Colonic mucosa (tissue), 4 donors: ENCODE measurements around the gene STRBP. TPM values are rescaled to one million over a fixed set of nuclear protein-coding genes. Genes with fewer than 3 reads are reported as not detected.

Source experiments
- DNase-seq: peaks from one replicate; pipeline ENCODE4 v3.0.0-alpha.2; 2020
- H3K27ac ChIP-seq: fragments of 200-600 bp; one replicate; pipeline ENCODE4 v1.8.0; 2021
- H3K27me3 ChIP-seq: fragments of 200-600 bp; one replicate; pipeline ENCODE4 v1.8.0; 2021
- H3K36me3 ChIP-seq: fragments of 200-600 bp; one replicate; pipeline ENCODE4 v1.8.0; 2021
- H3K4me1 ChIP-seq: fragments of 200-600 bp; one replicate; pipeline ENCODE4 v1.8.0; 2021; ENCODE audit warnings: mild to moderate bottlenecking
- H3K4me3 ChIP-seq: fragments of 200-600 bp; one replicate; pipeline ENCODE4 v1.8.0; 2021
- H3K9ac ChIP-seq, 2 donors: one replicate each; pipeline ENCODE4 v1.7.0; 2013; ENCODE audit warnings: control low read depth in 2 of 2, low read depth in 2 of 2, low read length in 2 of 2
- H3K9me3 ChIP-seq: fragments of 200-600 bp; one replicate; pipeline ENCODE4 v1.8.0; 2021
- CTCF ChIP-seq: fragments of 200-600 bp; IDR thresholded peaks from one replicate; pipeline ENCODE4 v1.8.0; 2022; ENCODE audit warnings: antibody characterized with exemption, mild to moderate bottlenecking
- intact Hi-C: fragments of 100-400 bp; cut with DNase I; formaldehyde crosslinking; loops from one replicate; pipeline ENCODE4 v1.14.1; 2022
- total RNA-seq, 2 donors: library from RNA; stranded (reverse); fragmentation: NEBNext Ultra II Directional in 1 of 2; extraction: Animal tissue kit (Norgen Biotek cat#: 25700) in 1 of 2; gene quantifications; one replicate each; pipeline ENCODE4 v1.2.1, GENCODE V29; 2021
- donor health status: healthy.
- donor health status: DM: no; HTN: no; CAD: no.
- donor health status: DM: no; HTN: no; CAD: no.

STRBP gene
- total RNA-seq, 2 donors from 2014 or later: 37.5 to 53.5 TPM

GRCh38 chr9:123175854-123176629 is 92.3 kb downstream of the STRBP start:
- Histone ChIP-seq H3K27ac (no peak overlapping the region), H3K9ac (no peak overlapping the region)
- no peak for TF ChIP-seq CTCF

DNA sequence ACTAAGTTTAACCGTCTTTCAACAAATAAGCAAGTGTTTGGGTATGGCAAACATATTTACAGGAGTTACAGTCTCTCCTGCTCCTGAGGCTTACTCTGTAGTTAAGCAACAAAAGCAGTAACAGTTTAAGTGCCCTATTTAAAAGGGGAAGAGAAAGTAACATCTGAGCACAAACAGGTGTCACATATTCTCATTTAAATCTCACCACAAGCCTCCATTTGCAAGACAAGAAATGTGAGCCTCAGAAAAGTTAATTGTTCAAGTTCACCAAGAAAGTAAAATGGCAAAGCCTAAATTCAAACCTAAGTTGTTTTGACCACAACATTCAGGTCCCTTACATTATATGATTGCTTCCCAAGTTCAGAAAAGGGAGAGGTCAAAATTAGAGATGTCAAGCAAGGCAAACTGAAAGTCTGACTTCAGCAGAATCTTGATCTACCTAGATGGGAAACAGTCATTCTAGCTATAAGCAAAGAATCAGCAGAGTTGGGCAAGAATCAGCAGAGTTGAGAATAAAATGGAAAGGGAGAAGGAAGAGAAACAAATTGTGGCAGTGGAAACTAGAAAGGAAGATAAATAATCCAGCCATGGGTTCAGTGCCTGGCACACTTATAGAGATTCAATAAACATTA is 93.4 kb downstream of the STRBP start:
- Histone ChIP-seq H3K36me3 (no peaks in the 10 kb centered on the region), H3K27me3 (no peaks in the 10 kb centered on the region), H3K4me3 (no peak overlapping the region), H3K27ac (no peak overlapping the region), H3K4me1 (no peaks in the 10 kb centered on the region), H3K9me3 (no peaks in the 10 kb centered on the region), H3K9ac (no peak overlapping the region)
- TF ChIP-seq CTCF: no peak
- intact Hi-C loops: no loop called here
- no peak for DNase-seq

More at GRCh38 chr9:123175854-123176629, 92.3 kb downstream of the STRBP start:
- no peak overlapping the region for H3K4me3 ChIP-seq
- no peaks in the 10 kb centered on the region for H3K9me3 ChIP-seq
- H3K4me1 ChIP-seq: no peaks in the 10 kb centered on the region
- H3K27me3 ChIP-seq: no peaks in the 10 kb centered on the region
- no peaks in the 10 kb centered on the region for H3K36me3 ChIP-seq
- no peak for DNase-seq
- intact Hi-C loops: no loop called here

DNA sequence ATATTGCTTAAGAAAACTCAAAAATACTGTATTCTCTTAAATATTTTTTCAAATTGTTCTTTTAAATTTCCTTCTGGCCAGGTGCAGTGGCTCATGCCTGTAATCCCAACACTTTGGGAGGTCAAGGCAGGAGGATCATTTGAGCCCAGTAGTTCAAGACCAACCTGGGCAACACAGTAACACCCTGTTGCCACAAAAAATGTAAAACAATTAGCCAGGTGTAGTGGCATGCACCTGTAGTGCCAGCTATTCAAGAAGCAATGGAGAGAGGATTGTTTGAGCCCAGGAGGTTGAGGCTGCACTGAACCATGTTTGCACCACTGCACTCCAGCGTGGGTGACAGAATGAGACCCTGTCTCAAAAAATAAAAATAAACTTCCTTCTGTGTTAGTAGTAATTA is 94.3 kb downstream of the STRBP start:
- H3K9me3 ChIP-seq: no peaks in the 10 kb centered on the region
- no peak for DNase-seq
- intact Hi-C loops: no loop called here
- H3K4me1 ChIP-seq: no peaks in the 10 kb centered on the region
- TF ChIP-seq CTCF: no peak
- H3K36me3 ChIP-seq: no peaks in the 10 kb centered on the region
- H3K27ac ChIP-seq: no peak overlapping the region
- no peak overlapping the region for H3K9ac ChIP-seq
- H3K4me3 ChIP-seq: no peak overlapping the region
- no peaks in the 10 kb centered on the region for H3K27me3 ChIP-seq

GRCh38 chr9:123169926-123170325 is 98.5 kb downstream of the STRBP start:
- TF ChIP-seq CTCF: no peak
- Histone ChIP-seq H3K9me3 (no peaks in the 10 kb centered on the region), H3K36me3 (no peaks in the 10 kb centered on the region), H3K4me3 (no peak overlapping the region), H3K27ac (no peak overlapping the region), H3K4me1 (no peaks in the 10 kb centered on the region), H3K27me3 (no peaks in the 10 kb centered on the region), H3K9ac (no peak overlapping the region)
- DNase-seq: no peak
- intact Hi-C loops: no loop called here

GRCh38 chr9:123168586-123168985 is 99.8 kb downstream of the STRBP start:
- Histone ChIP-seq H3K9ac (no peak overlapping the region), H3K36me3 (no peaks in the 10 kb centered on the region), H3K4me1 (no peaks in the 10 kb centered on the region), H3K9me3 (no peaks in the 10 kb centered on the region), H3K27ac (no peak overlapping the region), H3K4me3 (no peak overlapping the region), H3K27me3 (no peaks in the 10 kb centered on the region)
- TF ChIP-seq CTCF: no peak
- DNase-seq: no peak
- intact Hi-C loops: no loop called here
